ENCODE results near the gene MRPL49.

DNA sequence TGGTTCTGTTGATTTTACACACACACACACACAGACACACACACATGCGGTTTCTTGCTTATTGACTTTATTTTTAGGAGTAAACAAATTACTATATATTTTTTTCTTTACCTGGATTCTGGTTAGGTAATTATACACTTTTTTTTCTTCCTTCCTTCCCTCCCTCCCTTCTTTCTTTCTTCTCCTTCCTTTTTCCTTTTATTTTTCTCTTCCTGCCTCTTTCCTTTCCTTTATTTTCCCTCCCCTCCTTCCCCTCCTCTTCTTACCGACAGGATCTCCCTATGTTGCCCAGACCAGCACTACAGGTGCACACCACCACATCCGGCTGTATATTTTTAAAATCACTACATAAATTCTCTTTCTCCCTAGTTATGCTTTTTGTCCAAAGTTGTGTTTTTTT lies 44.8 kb downstream of the MRPL49 start:
- TF ChIP-seq SP1 (IDR thresholded peaks at IDR 0.05): no peak
- TF ChIP-seq CTBP1 (IDR thresholded peaks at IDR 0.05; ENCODE audit: borderline replicate concordance): no peak
- no peak for TF ChIP-seq BHLHE40 (IDR thresholded peaks at IDR 0.05; ENCODE audit: borderline replicate concordance)
- no peak for TF ChIP-seq FOXK2 (IDR thresholded peaks at IDR 0.05)
